RCC 7860 (cell line): ENCODE results near the gene MAD1L1.
"Not testable (repeated sequence)": the region's sequence is repeated elsewhere in the genome, so short reads cannot be mapped to it uniquely, and the experiment has no call there.

Experiments used
- DNase-seq: peaks from one replicate; pipeline ENCODE4 v3.0.0-alpha.2; 2015; ENCODE audit warnings: low spot score
- FAIRE-seq: peaks from 2 replicates; lab custom pipeline; 2012; peaks lifted over from hg19 to GRCh38; lab: Jason Lieb, UNC

Gene MAD1L1

DNA sequence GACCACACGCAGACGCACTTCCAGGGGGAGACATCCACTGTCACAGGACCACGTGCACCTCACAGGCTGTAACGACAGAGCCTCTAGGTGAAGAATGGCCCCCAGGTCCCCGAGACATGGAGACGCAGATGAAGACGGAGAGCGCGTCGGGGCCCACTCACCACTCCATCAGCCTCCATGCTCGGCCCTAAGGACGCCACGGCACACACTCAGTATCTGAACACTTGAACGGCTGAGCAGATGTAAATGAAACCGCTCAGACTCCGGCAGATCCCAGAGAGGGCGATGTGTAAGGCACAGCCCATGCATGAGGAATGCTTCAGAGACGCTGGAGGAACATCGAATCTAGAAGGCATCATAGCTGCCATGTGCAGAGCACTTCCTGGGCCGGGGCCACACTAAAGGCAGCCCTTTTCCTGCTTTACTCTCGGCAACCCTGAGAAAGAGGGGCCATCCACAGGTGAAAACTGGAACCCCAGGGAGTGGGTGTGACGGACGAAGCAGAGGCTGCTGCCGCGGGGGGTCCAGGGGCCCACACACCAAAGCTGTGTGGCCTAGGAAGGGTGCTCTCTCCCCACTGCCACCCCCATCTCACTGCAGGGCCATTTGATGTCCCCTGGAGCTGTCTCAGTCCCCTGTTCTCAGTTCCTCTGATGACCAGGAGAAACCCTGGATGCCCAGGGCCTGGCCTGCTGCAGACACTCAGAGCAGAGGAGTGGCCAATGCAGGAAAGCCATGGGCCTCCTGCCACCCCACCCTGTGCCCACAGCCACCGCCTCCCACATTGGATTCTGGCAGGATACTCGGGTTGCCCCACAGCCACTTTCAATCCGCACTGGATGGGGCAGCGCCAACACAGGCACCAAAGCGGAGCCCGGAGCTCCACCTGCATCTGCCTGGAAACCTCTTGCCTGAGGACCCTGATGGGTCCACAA lies 253.8 kb downstream of the MAD1L1 start:
- no peak for FAIRE-seq
- no peak for DNase-seq

DNA sequence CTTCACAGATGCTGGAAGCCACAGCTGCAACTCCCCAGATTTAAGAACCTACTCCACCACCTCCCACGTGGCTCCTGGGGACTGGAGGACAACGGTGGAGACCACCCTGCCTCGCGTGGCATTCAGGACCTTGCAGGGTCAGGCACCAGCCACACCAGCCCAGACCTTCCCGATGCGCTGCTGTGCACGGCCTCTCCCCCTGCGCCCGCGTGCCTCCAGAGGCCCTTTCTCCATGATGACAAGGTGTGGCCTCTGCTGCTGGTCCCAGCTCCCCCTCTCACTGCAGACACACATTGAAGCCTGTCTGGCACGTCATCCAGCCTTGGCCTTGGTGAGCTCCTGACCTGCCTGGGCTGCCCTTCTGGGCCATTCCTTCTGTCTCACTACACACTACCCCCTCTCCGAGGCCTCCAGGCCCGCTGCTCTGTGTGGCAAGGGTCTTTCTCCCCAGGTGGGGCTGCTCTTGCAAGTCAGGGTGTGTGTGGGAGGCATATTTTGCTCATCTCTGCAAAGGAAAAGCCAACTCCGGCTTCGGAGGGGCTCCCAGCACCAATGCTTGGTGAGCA lies 254.8 kb downstream of the MAD1L1 start:
- FAIRE-seq (no peak), DNase-seq (no peak)

DNA sequence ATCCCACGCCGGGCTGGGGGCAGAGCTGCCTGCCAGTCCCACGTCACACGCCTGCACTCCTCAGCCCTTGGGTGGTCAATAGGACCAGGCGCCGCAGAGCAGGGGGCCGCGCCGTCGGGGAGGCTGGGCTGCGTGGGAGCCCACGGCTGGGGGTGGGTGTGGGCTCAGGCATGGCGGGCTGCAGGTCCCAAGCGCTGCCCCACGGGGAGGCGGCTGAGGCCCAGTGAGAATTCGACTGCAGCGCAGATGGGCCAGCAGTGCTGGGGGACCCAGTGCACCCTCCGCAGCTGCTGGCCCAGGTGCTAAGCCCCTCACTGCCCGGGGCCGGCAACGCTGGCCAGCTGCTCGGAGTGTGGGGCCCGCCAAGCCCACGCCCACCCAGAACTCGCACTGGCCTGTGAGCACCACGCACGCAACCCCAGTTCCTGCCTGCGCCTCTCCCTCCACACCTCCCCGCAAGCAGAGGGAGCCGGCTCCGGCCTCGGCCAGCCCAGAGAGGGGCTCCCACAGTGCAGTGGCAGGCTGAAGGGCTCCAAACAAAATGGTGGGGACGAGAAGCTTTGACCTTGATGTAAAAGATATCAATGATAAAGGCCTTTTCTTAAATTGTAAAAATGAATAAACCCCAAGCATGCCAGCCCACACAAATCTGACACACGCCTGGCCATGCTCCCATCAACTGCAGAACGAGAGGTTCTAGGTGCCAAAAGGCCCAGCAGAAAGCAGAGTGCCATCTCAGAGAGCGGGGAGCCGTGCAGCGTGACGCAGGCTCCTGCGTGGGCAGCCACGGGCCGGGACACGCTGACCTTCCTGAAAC lies 255.5 kb downstream of the MAD1L1 start:
- DNase-seq (no peak), FAIRE-seq (no peak)

DNA sequence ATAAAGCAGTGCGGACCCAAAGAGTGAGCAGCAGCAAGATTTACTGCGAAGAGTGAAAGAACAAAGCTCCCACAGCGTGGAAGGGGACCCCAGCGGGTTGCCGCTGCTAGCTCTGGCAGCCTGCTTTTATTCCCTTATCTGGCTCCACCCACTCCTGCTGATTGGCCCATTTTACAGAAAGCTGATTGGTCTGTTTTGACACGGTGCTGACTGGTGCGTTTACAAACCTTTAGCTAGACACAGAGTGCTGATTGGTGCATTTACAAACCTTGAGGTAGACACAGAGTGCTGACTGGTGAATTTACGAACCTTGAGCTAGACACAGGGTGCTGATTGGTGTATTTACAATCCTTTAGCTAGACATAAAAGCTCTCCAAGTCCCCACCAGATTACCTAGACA lies 256.2 kb downstream of the MAD1L1 start:
- not testable (repeated sequence) for FAIRE-seq, DNase-seq

DNA sequence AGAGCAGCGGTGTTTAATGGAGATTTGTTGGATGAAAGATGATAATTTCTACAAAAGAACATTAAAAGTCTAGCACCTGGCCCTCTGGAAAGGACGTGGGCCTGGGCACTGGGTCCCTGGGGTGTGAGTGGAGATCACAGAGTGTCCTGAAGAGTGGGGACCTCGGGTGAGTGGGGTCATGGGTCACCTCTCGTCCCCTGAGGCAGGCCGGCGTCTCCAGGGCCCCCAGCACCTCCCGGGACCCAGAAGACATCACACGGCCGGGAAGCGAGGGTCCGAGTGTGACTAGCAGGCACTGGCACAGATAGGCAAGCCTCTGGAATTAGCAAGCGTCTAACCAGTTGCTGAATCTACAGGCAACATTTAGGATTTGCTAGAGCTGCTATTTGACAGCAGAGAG lies 257.2 kb downstream of the MAD1L1 start:
- FAIRE-seq: no peak
- no peak for DNase-seq

DNA sequence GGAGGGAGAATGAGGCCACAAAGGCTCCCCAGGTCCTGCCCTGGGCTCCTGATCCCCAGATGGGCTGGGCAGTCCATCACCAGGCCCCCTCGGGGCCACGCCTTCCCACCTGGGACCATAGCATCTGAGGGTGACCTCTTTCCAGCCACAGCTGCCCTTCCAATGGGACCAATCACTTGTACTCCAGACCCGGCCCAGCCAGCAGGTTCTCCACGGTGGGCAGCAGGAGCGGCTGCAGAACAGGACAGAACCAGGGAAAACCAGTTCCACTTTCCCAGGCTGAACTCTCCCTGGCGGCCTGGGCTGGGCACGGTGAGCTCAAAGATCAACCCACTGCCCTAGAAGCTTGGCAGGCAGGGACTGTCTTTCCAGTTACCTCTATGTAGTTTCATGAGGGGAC lies 257.6 kb downstream of the MAD1L1 start:
- FAIRE-seq: no peak
- DNase-seq: no peak

DNA sequence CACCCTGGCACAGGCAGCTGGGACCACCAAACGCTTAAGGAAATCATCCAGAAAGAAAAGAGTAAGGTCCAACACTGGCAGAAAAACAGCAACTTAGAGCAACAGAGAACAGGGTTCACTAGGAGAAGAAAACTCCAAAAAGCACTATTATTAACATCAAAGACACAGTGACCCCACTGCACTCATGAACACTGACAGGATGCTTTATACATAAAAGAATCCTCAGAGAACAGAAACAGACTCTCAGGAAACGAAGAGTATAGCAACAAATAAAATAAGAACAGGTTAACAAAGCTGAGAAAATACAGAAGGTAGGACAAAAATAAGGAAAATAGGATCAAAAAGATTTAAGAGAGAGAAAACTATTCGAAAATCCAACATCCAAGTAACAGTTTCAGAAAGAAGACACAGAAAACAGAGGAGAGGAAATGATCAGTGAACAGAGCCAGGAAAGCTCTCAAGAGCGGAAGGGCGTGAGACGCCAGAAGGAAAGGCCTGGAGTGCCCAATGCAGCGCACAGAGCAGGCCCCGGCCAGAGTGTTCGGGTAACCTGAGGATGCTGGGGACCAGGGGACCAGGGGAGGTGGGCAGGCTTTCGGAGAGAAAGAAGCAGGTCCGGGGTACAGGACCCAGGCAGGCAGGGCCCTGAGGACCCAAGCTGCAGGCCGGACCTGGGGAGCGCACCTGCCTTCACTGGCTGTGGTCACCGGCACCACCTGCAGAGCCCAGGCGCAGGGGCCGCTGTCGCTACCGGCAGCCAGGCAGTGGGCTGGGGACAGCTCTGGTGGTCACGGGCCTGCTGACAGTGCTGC lies 258.2 kb downstream of the MAD1L1 start:
- no peak for DNase-seq
- no peak for FAIRE-seq

DNA sequence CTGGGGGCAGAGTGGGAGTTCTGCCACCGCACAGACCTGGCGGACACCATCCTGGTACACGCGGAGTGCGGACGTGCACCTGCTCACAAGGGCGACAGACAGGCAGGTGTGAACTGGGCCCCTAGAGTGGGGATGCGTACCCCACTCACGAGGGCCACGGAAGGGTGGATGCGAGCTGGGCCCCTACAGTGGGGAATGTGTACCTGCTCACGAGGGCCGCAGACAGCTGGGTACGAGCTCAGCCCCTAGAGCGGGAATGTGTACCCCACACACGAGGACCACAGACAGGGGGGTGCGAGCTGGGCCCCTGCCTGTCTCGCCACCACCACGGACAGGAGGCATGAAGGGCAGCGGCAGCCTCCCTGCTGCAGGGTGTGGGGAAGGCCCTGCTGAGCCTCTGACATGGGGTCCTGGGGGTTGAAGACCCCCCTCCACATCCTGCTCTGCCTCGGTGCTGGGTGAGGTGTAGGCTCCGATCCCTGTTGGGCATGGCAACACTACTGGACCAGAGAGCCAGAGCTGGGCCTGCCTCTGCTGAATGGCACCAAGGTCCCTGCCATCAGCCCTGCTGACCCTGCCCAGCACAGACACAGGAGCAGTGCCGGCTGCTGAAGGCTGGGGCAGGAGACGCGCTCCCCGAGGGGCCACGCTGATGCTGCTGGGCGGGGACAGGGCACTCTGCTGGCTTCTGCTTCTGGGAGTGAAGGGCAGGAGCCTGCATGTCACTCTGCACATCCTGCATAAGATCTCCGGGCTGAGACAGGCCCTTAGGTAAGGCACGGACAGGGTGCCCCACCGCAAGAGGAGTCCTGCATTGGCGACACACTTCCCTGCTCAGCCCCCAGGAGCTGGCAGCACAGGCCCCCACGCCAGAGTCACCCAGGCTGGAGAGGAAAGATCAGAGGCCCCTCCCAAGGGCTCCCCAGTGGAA lies 259.2 kb downstream of the MAD1L1 start:
- no peak for DNase-seq
- no peak for FAIRE-seq

DNA sequence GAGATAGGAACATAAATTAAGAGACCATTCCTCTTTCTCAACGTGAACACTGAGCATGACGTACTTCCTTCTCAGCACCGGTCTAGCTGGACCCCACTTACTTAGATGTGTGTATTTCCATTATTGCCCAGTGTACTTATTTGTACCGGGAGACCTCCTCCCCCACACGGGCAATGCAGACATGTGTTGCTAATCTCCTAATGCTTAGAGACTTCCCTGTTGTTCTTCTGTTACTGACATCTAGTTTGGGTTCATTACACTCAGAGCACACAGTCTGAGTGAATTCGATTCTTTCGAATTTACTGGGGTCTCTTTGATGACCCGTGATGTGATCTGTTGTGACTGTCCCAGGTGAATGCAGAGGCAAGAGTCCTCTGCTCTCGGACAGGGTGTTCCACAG lies 260.0 kb downstream of the MAD1L1 start:
- DNase-seq (no peak), FAIRE-seq (no peak)

DNA sequence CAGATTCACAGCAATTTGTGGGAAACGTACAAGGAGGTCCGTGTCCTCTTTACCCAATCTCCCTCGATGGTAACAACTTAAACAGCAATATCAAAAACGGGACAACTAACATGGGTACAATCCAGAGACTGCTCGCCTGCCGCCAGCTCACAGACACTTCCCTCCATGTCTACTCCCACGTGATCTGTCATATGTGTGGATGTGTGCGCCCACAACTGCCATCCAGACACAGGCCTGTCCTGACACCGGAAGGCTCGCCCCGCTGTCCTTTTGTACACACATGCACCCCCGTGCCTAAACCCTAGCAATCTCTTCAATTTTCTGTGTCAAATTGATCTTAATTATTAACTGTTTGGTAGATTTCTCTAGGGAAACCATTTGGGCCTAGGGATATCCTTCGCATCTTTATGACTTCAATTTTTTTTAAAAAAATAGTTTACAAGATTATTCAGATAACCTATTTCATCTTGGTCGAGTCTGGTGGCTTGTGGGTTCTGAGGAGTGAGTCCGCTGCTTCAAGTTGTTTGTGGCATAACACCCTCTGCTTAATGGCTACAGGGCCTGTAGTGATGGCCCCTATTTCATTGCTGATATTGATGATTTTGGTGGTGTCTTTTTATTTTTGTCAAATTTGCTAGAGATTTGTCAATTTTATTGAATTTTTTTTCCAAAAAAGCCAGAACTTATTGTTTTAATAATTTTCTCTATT lies 260.6 kb downstream of the MAD1L1 start:
- DNase-seq (no peak), FAIRE-seq (no peak)

DNA sequence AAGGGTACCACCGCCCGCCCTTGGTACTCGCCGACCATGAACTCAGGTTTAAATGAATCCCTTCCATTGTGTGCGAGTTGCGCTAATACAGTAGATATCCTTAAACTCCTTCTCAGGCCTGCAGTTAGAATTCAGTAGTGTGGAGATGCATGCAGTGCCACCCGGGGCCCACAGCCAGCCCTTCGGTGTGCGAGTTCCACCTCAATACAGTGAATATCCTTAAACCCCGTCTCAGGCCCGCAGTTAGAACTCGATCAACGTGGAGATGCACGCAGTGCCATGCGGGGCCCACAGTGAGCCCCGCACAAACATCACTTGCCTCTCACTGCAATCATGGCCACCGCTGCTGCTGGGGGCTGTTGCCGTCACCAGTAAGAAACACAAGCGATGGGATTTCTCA lies 261.9 kb downstream of the MAD1L1 start:
- FAIRE-seq (no peak), DNase-seq (no peak)

DNA sequence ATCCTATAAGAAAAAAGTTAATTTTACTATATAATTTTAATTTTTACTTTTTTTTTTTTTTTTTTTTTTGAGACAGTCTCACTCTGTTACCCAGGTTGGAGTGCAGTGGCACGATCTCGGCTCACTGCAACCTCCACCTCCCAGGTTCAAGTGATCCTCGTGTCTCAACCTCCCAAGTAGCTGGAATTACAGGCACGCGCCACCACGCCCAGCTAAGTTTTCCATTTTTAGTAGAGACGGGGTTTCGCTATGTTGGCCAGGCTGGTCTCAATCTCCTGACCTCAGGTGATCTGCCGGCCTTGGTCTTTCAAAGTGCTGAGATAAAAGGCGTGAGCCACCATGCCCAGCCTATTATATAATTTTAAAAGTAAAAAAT lies 262.5 kb downstream of the MAD1L1 start:
- DNase-seq, FAIRE-seq: not testable (repeated sequence)

DNA sequence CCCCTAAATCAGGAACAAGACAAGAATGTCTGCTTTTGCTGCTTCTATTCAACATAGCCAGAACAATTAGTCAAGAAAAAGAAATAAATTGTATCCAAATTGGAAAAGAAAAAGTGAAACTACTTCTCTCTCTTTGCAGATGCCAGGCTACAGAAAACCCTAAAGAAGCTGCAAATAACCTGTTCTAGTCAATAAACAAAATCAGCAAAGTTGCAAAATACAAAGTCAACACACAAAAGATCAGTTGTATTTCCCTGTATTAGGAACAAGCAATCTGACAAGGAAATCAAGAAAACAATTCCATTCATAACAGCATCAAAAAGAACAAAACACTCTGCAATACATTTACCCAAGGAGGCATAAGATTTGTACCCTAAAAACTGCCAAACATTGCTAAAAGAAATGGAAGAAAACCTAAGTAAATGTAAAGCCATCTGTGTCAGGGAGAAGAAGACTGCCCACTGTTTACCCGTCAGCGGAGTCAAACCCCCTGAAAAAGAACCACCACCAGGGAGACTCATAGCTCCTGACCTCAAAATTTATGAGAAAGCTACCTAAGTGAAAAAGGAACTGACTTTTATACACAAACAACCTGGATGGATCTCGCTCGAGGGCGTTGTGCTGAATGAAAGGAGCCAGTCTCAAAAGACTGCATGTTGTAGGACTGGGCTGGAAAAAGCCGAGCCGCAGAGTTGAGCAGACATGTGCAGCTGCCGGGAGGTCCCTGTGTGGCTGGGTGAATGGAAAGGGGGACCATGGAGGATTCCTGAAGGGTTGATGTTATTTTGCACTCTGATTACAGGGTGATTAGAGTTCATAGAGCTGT lies 263.1 kb downstream of the MAD1L1 start:
- FAIRE-seq (no peak), DNase-seq (no peak)

DNA sequence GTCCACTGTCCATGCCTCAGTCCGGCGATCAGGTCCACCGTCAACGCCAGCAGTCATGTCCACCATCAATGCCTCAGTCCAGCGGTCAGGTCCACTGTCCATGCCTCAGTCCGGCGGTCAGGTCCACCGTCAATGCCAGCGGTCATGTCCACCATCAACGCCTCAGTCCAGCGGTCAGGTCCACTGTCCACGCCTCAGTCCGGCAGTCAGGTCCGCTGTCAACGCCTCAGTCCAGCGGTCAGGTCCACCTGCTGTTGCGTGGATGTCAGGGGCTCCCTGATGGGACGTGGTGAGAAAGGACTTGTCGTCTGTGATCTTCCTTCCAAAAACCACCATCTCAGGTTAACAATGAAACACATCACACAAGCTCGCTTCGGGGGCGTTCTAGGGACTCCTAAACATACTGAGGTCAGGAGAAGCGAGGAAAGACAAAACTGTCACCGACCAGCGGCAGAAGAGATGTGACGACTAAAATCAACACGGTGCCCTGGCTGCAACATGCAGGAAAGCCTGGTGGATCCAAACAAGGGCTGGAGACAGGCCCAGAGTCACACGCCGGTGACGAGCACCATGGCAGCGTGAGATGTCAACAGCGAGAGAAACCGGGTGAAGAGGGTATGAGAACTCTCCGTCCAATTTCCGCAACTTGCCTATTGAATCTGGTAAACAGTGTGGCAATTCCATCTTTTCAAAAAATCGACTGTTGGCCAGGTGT lies 264.2 kb downstream of the MAD1L1 start:
- no peak for DNase-seq
- FAIRE-seq: no peak

DNA sequence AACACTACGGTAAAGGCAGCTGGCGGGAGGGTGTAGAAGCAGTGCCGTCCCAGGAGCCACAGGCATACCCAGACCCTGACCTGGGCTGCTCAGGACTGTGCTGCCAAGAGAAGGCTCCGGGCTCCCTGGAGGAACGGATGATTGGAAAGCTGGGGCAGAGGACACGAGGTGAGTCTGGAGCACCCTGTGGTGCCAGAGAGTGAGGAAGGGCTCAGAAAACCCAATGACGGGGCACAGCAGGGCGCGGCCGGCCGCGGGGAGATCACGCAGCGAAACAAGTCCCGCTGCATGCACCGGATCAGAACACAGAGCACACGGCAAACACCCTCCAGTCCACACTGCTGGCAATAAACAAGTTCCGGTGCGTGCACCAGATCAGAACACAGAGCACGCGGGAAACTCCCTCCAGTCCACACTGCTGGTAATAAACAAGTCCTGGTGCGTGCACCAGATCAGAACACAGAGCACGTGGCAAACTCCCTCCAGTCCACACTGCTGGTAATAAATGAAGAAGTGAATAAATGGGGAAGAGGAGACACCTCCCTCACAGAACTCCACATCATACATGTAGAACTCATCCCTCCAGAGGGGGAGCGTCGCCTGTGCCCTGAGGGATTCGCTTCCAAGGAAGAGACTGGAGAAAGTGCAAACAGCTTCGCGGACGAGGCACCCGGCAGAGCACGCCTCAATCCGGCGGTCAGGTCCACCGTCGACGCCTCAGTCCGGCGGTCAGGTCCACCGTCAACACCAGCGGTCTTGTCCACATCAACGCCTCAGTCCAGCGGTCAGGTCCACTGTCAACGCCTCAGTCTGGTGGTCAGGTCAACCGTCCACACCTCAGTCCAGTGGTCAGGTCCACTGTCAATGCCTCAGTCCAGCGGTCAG lies 265.0 kb downstream of the MAD1L1 start:
- FAIRE-seq: no peak
- DNase-seq: no peak

DNA sequence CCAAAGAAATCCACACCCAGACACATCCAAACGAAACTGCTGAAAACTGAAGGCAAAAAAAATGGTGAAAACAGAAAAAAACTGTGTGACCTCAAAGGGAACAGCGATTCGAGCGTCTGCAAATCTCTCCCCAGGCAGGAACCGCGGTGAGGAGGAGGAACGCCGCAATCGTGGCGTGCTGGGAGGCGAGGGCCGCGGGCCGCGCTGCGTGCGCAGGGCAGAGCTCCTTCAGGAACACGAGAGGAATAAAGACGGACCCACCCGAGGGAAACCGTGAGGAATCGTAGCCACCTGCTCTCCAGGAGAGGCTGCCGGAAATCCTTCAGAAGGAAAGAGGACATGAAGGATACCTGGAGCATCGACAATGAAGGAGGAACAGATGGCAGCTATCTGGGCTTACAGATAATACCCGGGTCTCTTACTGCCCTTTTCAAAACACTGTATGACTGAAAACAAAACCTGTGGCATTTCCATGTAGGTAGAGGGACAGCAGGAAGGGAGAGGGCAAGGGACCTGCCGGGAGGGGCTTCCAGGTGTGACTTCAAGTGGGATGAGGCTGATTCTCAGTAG lies 266.0 kb downstream of the MAD1L1 start:
- DNase-seq (no peak), FAIRE-seq (no peak)
